Kasumi-1 (cell line): ENCODE measurements around the gene SERTM1.

ENCODE experiments used
- DNase-seq, 2 experiments: peaks; one replicate each; lab custom pipeline; 2025; lab: John Stamatoyannopoulos, UW

SERTM1 gene

DNA sequence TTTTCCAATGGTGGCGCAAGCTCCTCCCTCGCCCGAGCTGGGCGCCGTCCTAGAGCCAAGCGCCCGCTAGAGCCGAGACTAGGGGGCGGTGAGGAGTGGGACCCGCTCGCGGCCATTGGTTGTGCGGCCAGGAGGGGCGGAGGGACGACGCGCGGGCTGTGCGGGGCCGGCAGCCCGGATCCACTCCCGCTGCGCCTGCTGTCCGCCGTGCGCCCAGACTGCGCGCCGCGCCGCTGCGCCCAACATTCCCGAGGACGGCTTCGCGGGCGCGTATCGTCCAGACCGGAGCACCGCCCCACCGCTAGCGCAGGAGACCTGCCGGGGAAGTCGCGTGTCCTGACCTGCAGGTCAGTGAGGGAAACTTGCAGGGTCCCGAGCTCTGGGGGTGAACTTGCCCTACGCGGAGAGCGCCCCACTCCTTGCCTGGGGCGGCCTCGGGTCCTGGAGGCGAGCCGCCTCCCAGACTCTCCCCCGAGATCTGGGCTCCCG, at the start of gene SERTM1:
SERTM1 (plus strand) TSS at position 183 of the 489 bp plus-strand sequence. CDS start 21,059 bp downstream, outside the sequence.
- DNase-seq: no peak

DNA sequence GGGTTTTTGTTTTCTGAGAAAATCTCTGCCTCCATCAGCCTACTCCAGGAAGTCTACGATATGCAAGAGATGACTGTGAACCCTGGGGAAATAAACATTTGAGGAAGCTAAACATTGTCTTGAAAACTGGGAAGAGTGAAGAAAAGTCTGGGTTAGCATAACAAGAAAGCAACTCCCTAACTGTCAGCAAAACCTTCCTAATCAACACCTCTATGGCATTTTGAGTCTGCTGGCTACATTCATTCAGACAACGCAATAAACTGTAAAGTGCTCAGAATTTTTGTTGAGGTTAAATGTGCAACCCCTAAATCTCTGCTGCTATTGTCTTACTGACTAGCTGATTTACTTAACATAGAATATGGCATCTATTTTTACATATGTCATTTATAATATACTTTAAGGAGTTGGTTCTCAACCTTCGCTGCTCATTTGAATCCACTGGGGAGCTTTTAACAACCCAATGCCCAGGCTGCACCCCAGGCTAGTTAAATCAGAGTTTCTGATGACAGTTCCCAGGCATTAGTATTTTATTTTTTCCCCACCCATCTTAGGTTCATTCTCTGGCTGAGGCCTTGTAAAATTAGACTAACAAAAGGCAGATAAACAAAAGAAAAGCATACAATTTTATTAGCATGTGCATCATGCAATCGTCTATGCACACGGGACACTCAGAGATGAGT, 45.3 kb upstream of the SERTM1 start:
- DNase-seq: no peak

DNA sequence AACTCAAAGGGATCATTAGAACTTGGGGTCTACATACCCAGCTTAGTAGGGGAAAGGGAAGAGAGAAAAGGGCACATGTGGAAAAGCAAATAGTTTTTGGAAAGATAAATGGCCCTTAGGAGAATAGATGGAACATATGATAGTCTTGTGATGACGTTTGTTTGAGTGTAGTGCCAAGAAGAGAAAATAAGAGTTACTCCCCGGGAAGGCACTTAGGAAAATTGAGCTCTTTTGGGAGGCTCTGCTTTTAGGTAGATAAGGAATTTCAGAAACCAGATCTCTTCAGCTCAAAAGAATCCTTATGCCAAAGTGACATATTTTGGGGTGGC, 44.8 kb upstream of the SERTM1 start:
- DNase-seq: no peak

DNA sequence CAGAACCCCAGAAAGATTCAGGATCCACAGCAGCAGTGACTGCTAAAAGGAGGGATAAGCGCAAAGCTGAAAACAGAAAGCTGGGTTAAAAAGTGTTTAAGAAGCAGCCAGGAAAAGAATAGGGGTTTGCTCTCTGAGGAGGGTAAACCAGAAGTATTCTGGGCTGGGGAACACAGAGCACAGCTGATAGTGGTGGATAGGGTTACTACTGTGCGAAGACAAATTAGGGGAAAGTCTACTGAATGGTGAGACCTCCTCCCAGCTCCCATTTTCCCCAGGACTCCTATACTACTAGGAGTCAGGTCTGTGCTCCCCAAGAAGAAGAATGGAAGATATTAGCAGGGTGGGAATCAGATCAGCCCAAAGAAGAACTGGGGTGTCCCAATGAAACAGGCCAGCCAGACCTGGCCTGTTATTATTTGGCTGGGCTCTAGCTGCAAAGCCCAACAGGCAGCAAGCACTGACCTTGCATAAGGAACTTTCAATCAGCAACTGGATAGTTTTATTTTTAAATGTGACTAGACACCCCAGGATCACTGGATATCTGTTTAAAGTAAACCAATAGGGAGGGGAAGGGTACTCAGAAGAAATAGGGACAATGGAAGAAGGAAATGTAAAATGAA, 43.5 kb upstream of the SERTM1 start:
- no peak for DNase-seq

DNA sequence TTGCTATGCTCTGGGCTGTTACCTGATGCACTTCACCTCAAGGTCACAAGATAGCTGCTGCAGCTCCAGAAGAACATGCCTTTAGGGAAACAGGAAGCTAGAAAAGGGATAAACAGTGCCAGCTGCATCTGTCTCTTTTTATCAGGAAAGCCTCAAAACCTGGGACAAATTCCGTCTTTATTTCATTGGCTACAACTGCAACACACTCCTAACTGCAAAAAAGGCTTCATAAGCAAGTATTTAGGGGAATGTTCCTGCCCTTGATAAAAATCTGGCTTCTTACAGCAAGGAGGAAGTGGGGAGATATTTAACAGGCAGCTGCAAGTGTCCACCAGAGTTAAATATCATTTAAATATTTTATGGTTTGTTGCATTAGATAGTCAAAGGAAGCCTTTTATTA, 34.2 kb upstream of the SERTM1 start:
- DNase-seq: no peak

DNA sequence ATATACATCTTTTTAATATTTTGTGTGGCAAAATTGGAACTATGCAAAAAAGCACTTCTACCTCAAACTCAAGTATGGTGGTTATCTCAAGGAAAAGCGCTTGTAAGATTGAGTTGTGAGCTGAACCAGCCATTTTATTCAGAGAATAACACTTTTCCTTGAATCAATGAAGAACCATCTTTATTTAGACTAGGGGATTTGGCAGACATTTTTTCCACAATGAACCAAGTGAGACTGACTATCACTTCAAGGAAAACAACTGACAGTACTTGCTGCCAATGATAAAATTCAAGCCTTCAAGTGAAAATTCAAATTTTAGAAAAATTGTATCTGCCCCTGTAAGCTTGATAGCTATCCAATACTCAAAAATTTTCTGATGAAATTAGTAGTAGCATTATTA, 23.2 kb upstream of the SERTM1 start:
- no peak for DNase-seq

DNA sequence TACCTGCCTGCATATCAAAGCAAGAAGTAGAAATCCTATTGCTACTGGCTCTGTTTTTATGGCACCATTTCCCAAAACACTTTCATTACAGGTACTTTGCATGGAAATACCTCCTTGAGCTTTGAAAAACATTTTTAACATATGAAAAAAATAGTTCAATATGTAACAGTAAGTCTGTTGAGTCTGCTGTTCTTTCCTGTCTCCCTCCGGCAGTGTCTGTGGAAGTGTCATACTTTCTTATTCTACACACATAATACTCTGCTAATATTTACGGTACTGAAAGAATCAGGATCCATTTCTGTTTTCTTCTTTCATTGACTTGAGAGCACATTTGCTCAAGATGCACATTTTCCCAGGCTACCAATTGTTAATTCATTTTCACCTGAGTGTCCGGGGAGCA, 8.2 kb upstream of the SERTM1 start:
- DNase-seq: no peak

DNA sequence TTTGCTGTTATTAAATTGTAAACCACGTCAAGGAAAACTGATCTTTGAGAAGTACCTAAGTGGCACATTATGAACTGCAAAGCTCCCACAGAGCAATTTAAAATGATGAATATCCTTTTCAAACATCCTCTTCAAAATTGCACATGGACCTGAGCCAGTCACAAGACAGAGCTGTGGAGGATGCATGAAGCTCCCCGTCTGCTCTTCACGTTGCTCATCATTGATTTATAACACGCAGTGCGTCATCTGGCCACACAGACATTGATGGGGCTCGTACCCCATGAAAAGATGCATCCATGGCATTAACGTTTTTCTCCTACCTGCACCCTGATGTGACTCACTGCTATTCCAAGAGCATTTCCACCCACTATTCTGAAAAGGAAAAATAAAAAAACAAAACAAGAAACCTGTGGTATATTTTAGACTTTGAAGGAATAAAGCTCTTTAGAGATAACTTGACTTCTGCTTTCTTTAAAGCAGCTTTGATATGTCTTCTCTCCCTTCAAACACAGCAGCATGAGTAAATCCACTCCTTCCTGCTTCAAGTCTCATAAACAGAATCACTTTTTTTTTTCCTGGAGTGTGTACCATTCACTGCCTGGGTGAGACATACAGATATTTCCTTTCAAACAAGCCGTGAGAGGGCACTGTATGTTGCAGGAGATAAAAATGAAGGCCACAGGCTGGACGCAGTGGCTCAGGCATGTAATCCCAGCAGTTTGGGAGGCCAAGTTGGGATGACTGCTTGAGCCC, 7.2 kb upstream of the SERTM1 start:
- DNase-seq: no peak

DNA sequence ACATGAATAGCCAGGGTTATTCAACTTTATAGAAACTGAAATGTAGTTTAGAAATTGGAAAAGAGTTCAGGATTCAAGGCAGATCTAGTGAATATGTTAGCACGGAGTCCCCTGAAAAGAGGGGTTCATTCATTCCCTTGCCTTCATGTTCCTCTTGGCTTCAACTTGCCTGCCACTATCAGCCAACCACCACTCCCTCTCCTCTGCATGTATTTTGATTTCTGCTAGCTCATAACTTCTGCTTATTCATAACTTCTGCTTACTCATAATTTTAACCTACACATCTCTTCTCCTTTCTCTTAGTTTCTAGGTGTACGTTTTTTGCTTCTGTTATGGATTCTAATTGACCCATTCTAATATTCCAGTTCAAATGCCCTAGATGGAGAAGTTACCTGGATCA, 5.5 kb upstream of the SERTM1 start:
- peak in 1 of 2 experiments; percentile 16 for DNase-seq

DNA sequence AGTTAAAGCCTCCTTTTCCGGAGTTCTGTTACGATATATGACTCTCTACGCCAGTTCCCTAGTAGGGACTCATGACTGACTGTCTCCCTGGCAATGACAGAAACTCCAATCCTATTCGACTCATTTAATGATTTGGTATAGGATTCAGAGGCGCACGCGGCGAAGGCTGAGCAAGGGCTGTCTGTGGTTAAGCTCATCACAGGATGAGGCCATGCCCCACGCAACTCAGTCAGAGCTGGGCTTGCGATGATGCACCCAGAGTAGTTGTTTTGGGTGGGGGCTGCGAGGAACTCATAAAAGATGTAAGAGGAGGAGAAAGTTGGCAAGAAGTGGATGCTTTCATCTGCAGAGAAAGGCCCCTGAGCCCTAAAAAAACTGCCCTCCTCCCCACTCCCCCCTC, 468 bp upstream of the SERTM1 start:
- DNase-seq: no peak

DNA sequence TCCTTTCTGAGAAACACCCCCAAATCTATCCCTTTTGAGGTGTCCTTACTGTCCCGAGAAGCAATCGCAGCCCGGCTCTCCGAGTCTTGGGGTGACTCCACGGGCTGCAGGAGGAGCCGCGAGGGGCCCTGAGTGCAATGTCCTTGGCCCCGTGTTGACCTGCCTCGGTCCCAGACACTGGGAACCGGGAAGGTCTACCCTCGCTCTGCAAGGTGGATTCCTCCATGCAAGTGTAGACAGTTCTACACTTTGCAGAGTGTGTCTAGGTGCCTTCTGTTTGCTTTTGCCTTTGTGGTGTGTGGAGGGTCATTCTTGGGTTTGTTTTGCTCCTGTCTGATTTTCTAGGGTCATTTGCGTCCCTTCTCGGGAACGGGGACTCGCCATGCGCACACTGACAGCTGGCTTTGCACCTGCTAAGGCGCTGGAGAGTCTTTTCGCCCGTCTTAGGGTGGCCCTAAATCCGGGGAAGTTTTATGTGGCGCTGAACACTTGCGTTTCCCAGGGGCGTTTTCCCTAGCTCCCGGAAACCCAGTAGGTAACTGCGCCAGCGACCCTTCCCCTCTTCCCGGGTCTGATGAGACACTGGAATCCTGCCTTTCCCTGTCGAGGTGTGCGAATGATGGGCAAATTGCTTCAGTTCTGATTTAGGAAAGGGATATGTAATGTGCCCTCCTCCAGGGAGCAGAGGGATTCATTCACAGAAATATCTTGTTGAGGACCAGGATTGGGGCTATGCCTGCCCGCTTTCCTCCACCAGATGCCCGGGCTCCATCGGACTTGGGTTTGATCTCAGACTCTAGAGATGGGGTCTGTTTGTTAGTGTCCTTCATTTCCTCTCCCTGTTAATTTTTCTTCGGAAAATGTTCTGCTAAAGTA, 755 bp downstream of the SERTM1 start:
- no peak for DNase-seq

DNA sequence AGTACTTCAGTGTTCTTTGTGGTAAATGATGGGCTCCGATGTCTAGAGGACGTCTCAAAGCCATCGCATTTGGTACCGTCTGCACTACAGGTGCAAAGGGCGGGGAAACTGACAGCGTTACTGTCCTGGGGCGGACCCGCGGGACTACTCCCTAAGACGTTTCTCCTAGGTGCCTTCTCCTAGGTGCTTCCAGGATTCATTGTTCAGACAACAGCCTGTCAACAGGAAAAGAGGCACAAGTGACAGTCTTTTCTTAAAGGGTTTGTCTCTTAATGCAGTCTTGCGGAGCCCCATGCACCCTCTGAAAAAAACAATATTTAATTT, 1.4 kb downstream of the SERTM1 start:
- DNase-seq: no peak

DNA sequence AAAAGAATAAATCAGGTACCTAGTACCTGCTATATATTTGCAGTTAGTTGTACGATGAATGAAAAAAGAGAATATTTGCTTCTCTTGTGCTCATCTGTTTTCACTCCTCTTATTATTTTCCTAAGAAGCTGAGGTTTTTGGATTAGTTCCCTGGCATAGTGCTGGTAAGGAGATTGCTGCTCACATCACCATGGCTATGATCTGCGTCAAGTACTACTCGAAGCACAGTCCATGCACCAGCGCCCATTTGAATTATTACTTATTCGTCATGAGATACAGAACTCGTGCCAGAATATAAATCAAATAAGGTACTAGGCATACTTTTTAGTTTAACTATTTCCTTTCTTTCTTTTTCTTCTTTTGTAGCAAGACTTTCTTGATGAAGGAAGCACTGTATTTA, 7.1 kb downstream of the SERTM1 start:
- DNase-seq: no peak

DNA sequence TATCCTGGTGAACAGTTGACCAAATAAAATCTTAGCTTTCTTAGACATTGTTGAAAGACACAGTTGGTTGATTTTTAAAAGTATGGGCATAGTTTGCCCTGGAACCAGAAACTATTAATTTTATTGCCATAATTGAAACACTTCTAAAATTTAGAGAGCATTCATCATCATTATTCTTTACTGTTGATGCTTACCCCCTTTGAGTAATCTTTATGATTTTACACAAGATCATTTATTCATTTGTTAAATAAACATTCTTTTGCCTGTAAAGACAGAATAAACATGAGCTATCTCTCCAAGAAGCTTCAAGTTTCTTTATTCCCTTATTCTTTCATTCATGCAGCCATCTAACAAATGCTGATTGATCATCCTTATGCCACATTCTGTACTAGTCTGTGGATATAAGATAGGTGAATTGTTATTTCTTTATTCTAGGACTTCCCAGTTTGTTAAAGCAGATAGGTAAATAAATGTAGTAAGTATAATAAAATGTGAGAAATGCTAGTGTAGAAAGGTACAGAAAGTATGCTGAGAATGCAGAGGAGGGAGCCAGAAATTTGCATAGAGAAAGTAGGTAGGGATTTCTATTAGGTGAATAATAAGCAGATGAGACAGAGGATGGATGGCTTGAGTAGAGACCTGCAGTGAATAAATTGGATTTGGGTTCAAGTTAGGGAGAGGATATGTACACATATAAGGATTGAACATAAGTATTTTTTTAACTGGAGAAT, 8.2 kb downstream of the SERTM1 start:
- no peak for DNase-seq

DNA sequence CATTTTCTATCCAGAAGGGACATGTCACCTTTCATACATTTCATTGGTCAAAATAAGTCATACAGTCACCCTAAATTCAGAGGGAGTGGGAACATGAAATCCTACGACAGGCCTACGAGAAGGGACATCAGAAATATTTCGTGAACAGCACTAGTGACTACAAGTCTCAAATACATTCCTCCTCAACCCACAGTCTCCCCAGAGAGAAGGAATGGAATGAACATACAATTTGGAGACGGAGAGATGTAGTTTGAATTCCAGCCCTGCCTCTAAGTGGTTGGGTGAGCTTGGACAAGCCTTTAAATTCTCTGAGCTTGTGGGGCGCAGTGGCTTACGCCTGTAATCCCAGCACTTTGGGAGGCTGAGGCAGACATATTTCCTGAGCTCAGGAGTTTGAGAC, 9.9 kb downstream of the SERTM1 start:
- no peak for DNase-seq

DNA sequence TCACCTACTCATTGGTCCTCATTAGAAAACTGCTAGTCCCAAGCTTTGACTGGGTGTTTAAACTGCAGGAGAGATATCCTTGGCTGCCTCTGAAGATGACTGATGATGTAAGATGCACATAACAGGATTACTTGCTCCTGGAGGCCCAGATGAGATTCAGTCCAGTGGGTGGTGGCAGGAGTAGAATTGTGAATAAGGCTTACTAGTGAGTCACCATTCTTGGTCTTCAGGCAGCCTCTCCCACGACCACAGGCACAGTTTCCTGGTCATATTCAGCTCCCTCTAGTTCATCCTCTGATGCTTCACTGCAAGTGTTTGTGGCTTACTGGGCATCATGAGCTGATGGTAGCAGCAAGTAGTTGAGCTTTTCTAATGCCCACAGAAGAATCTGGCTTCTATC, 12.1 kb downstream of the SERTM1 start:
- peak; percentile 1 to 17 for DNase-seq

DNA sequence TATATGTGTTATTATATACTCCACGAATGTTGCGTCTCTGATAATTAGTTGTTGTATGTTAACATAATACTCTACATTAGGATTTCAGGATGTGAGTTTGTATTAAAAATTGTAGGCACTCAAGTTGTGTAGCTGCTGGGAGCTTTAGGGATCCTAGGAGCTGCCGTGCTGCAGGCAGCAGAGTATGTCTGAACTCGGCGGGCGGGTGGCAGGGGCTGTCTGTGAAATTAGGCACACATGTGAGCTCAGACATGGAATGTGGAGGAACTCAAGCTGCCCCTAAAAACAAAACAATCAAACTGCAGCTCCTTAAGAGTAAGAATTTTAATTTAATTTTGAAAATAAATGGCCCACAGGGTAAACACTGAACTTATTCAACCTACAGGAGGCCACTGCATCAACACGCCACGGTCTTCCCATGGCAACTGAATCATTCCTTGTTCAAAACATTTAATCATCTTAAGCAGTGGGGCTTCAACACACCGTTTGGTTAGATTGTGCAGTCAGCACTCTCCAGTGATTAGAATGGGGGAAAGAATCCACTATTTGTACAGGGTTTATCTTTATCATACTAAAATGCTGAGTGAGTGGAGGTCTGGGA, 22.7 kb downstream of the SERTM1 start:
- no peak for DNase-seq

DNA sequence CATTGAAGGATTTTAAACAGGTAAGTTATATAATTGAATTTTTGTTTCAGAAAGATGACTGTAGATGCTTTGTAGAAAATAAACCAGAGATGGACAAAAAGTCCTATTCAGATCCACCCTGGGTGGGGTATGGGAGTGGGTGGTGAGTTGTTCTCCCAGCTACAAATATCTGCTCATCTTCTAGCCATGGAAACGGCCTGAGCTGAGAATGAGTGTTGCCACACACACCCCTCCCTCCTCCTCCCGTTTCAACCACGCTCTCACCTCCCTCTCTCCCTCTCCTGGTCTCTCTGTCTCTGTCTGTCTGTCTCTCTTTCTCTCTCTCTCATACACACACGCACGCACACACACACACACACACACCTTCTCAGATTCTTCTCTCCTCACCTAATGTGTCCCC, 26.4 kb downstream of the SERTM1 start:
- DNase-seq: no peak

DNA sequence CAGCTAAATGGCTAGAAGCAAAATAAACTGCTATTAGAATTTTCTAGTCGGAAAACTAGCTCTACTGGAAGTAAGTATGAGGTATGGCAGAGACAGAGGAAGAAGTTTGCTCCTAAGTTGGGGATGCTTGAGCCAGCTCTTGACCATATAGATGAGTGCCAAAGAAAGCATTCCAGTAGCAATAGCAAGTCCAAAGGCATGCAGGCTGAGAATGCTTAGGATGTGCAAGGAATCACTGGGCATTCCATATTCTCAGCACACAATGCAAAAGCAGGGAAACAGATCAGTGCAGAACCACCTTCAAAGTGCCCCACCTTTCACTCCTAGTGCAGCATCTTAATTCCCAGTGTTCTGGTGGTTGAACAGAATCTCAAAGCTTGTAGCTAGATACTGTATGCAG, 32.9 kb downstream of the SERTM1 start:
- DNase-seq: no peak

DNA sequence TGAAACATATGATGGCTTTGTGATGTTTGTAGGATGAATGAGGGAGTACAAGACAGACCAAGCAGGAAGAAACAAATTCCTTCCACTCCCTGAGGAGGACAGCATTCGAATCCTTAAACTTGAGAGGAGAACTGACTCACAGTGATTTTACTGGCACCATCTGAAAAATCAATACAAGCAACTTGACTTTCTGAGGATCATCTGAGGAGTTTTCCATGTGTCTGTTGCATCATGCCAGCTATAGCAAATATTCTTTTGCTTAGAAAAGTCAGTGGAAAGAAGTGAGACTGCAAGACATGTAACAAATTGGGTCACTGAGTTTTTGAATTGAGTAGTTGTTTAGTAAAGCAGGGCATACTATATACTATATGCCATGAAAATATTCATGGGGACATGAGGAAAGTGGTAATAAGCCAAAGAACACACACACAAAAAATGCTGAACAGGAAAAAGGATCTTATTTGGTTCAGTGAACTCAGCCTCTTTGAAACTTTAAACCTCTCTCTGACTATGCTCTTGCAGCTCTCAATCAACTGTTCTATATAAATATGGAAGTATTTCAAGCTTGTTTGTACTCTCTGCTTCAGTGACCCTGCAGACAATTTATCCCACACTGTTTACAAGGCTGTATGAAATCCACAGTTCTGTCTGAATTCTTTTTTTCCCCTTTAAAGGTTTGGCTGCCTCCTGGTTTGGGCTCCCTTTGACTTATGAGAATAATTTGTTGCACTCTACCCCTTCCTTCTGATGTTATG, 35.5 kb downstream of the SERTM1 start:
- DNase-seq: no peak

DNA sequence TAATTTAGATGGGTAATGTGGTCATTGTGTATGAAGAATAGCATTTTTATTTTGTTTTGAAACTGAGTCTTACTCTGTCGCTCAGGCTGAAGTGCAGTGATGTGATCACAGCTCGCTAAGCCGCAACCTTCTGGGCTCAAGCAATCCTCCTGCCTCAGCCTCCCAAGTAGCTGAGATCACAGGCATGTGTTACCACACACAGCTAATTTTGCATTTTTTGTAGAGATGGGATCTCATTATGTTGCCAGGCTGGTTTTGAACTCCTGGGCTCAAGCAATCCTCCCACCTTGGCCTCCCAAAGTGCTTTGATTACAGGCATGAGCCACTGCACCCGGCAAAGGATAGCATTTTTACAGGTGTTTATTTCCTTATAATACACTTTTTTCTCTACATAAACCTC, 36.6 kb downstream of the SERTM1 start:
- DNase-seq: no peak
